Stimulated activated CD4-positive, alpha-beta T cell treated with anti-CD3 and anti-CD28 coated beads, TNF-alpha, amount 100 ng/mL, for 48 hours (primary cell): Measurements from ENCODE around the gene CCDC68.
"Not testable (repeated sequence)": the region's sequence is repeated elsewhere in the genome, so short reads cannot be mapped to it uniquely, and the experiment has no call there.

ENCODE experiments used
- DNase-seq, 3 donors: peaks; one replicate each; pipeline ENCODE4 v3.0.0-alpha.2; 2020; ENCODE audit warnings: low read depth in 3 of 3

Gene CCDC68

GRCh38 chr18:54958704-54959625 lies at the start of gene CCDC68:
Gene CCDC68, minus strand, starts transcription at chr18:54959461. Its CDS starts 16,670 bp downstream, at chr18:54942791.
- no peak for DNase-seq

GRCh38 chr18:55007602-55008001 lies 48.3 kb upstream of the CCDC68 start:
- no peak for DNase-seq

GRCh38 chr18:55003695-55004094 lies 44.4 kb upstream of the CCDC68 start:
- DNase-seq: no peak

- no peak for DNase-seq
Measured at GRCh38 chr18:55002261-55002660, 43.0 kb upstream of the CCDC68 start.

- no peak for DNase-seq
Measured at GRCh38 chr18:55001394-55002024, 42.2 kb upstream of the CCDC68 start.

GRCh38 chr18:55000529-55000928 lies 41.3 kb upstream of the CCDC68 start:
- DNase-seq: no peak

GRCh38 chr18:54999016-54999415 lies 39.8 kb upstream of the CCDC68 start:
- no peak for DNase-seq

GRCh38 chr18:54995421-54996143 lies 36.3 kb upstream of the CCDC68 start:
- no peak for DNase-seq

- no peak for DNase-seq
Measured at GRCh38 chr18:54991981-54992380, 32.7 kb upstream of the CCDC68 start.

- DNase-seq: no peak
Measured at GRCh38 chr18:54984908-54985307, 25.6 kb upstream of the CCDC68 start.

- no peak for DNase-seq
Measured at GRCh38 chr18:54983791-54984190, 24.5 kb upstream of the CCDC68 start.

GRCh38 chr18:54983041-54983686 lies 23.9 kb upstream of the CCDC68 start:
- no peak for DNase-seq

- no peak for DNase-seq
Measured at GRCh38 chr18:54981076-54981475, 21.8 kb upstream of the CCDC68 start.

- DNase-seq: no peak
Measured at GRCh38 chr18:54975598-54975997, 16.3 kb upstream of the CCDC68 start.

- no peak for DNase-seq
Measured at GRCh38 chr18:54973046-54973445, 13.8 kb upstream of the CCDC68 start.

- no peak for DNase-seq
Measured at GRCh38 chr18:54968807-54969206, 9.5 kb upstream of the CCDC68 start.

GRCh38 chr18:54968237-54968636 lies 9.0 kb upstream of the CCDC68 start:
- not testable (repeated sequence) for DNase-seq

GRCh38 chr18:54967786-54968185 lies 8.5 kb upstream of the CCDC68 start:
- DNase-seq: no peak

GRCh38 chr18:54964741-54965140 lies 5.5 kb upstream of the CCDC68 start:
- no peak for DNase-seq

- DNase-seq: no peak
Measured at GRCh38 chr18:54962919-54963645, 3.8 kb upstream of the CCDC68 start.

- no peak for DNase-seq
Measured at GRCh38 chr18:54961868-54962267, 2.6 kb upstream of the CCDC68 start.
